ENCODE results near the gene DIS3L. TPM values are rescaled to one million over a fixed set of nuclear protein-coding genes. Genes with fewer than 3 reads are reported as not detected.
"Not testable (repeated sequence)": the region's sequence is repeated elsewhere in the genome, so short reads cannot be mapped to it uniquely, and the experiment has no call there.

The DIS3L gene
- total RNA-seq, result 10 to 100 TPM; 12.5 to 34.0 (median 20.6) TPM

DNA sequence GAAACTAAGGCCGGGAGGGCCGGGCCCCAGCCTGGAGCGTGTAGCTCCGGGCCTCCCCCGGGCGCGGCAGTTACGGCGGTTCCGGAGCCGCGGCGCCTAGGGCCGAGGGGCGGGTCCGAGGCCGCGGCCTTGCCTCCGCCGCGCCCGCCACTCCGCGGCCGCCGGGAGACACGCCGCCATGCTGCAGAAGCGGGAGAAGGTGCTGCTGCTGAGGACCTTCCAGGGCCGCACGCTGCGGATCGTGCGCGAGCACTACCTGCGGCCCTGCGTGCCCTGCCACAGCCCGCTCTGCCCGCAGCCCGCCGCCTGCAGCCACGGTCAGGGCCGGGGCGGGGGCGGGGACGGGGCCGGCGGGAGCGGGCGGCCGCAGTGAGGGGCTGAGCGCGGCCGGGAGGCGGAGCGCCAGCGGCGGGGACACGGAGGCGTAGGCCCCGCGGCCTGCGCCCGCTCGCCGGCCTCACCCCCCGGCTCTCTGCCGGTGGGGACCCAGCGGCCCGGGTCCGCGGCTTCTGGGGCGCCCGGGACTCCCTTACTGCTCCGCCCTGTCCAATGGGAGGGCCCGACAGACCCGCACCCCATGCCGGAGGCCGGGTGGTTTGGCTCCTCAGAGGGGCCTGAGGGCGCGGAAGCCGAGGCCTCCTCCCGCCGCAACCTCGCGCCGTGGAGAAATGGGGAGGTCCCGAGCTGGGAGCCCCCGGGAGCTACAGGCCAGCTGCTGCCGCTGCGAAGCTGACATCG lies at the start of gene DIS3L:
TSS of gene DIS3L (plus strand) at position 150 of the 738 bp plus-strand sequence. CDS start at position 179, 29 bp downstream.
- H3K36me3 ChIP-seq, result peaks cover 0 to 5% (median 0%) of the 10 kb centered on the region in 3 donors
- TF ChIP-seq, protein P1, sequence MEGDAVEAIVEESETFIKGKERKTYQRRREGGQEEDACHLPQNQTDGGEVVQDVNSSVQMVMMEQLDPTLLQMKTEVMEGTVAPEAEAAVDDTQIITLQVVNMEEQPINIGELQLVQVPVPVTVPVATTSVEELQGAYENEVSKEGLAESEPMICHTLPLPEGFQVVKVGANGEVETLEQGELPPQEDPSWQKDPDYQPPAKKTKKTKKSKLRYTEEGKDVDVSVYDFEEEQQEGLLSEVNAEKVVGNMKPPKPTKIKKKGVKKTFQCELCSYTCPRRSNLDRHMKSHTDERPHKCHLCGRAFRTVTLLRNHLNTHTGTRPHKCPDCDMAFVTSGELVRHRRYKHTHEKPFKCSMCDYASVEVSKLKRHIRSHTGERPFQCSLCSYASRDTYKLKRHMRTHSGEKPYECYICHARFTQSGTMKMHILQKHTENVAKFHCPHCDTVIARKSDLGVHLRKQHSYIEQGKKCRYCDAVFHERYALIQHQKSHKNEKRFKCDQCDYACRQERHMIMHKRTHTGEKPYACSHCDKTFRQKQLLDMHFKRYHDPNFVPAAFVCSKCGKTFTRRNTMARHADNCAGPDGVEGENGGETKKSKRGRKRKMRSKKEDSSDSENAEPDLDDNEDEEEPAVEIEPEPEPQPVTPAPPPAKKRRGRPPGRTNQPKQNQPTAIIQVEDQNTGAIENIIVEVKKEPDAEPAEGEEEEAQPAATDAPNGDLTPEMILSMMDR (IDR thresholded peaks at IDR 0.05), result peak in 2 of 6 experiments; percentile 10 to 14
- peak in 2 of 4 donors; percentile 50 to 68 for TF ChIP-seq POLR2A (IDR thresholded peaks at IDR 0.05)
- H3K4me3 ChIP-seq, result peak within 1 kb of the TSS; percentile 54 to 86 (median 72)
- no peak for DNase-seq
- H3K9me3 ChIP-seq, result no peaks in the 10 kb centered on the region
- WGBS, 2 donors, result 0% methylated on average over 3 of the region's 92 CpGs; no CpG with 5 or more reads in 1 of the 2 donors
- peaks cover 18 to 64% (median 23%) of the 10 kb centered on the region in 3 donors for H3K4me1 ChIP-seq
- no peaks in the 10 kb centered on the region for H3K27me3 ChIP-seq
- peak within 1 kb of the TSS; percentile 82 to 93 (median 90) for H3K27ac ChIP-seq
- intact Hi-C loops (cut with DNase I), result no loop called here

DNA sequence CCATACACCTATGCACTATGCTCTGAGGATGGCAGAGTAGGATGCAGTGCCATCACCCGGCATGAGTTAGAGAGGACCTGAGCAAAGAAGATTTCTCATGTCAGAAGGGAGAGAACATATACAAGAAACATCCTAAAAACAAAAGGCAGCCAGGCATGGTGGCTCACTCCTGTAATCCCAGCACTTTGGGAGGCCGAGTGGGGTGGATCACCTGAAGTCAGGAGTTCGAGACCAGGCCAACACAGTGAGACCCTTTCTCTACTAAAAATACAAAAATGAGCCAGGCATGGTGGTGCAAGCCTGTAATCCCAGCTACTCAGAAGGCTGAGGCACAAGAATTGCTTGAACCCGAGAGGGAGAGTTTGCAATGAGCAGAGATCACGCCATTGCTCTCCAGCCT lies 47.5 kb upstream of the DIS3L start:
- DNase-seq; H3K27ac ChIP-seq; H3K36me3 ChIP-seq; H3K9me3 ChIP-seq; H3K4me1 ChIP-seq; intact Hi-C loops (cut with DNase I); H3K4me3 ChIP-seq: not testable (repeated sequence)
- H3K27me3 ChIP-seq, result peaks cover 0 to 50% (median 3%) of the 10 kb centered on the region in 4 donors
- WGBS, 2 donors, result 61 to 76% methylated on average over 4 to 5 of the region's 5 CpGs

DNA sequence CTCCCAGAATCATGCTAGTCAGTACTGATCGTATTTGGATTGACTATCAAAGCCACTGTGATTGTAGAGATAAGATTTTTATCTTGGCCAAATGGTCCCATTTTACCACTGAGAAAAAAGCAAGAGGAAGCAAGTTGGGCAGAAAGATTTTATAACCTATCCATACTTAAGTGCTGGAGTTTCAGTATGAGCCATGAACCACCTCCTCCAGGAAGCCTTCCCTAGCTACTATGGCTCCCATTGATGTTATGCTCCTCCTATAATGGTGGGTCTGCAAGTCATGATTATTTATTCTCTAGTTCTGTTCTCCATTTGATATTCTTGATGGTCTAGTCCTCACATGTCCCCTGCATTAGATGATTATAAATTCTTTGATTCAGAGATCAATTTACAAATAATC lies 46.4 kb upstream of the DIS3L start:
- Histone ChIP-seq H3K27me3 (peaks cover 0 to 61% (median 9%) of the 10 kb centered on the region in 4 donors), H3K27ac (no peak overlapping the region), H3K36me3 (no peaks in the 10 kb centered on the region), H3K9me3 (no peaks in the 10 kb centered on the region), H3K4me1 (peaks cover 5 to 6% (median 5%) of the 10 kb centered on the region in 3 donors), H3K4me3 (no peak overlapping the region)
- DNase-seq, result no peak
- no peak for TF ChIP-seq POLR2A (IDR thresholded peaks at IDR 0.05)
- TF ChIP-seq, protein P1 (IDR thresholded peaks at IDR 0.05), result no peak
- WGBS, 2 donors, result 53 to 83% methylated on average over 1 of the region's 1 CpG
- intact Hi-C loops (cut with DNase I), result no loop called here

DNA sequence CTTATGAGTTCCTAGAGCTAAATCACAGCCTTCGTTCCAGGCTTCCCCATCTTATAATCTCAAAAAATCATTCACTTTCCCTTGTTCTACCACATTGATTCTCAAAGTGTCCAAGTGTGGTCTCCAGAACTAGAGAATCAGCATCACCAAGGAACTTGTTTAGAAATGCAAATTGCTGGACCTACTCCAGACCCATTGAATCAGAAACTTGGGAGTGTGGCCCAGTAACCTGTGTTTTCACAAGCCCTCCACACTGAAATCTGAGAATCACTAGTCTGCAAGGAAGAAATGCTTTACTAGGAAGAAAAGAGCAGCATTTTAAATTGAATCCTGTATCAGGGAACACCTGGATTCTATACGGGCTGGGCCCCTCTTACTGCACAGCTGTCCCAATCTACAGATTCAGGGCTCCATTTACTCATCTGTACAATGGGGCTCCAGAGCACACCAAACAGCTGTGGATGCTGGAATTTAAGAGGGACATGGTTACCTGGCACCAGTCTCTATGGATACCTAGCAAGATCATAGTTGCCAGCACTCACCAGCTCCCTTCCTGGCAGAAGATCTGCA lies 43.7 kb upstream of the DIS3L start:
- Histone ChIP-seq H3K27ac (no peak overlapping the region), H3K4me3 (no peak overlapping the region), H3K27me3 (peaks cover 16 to 75% (median 22%) of the 10 kb centered on the region in 4 donors), H3K36me3 (no peaks in the 10 kb centered on the region), H3K9me3 (no peaks in the 10 kb centered on the region), H3K4me1 (peaks cover 21 to 33% (median 26%) of the 10 kb centered on the region in 3 donors)
- TF ChIP-seq POLR2A (IDR thresholded peaks at IDR 0.05), result no peak
- TF ChIP-seq, protein P1 (IDR thresholded peaks at IDR 0.05), result no peak
- intact Hi-C loops (cut with DNase I), result no loop called here
- WGBS, 2 donors, result 79 to 90% methylated on average over 2 of the region's 2 CpGs
- DNase-seq, result no peak

GRCh38 chr15:66251065-66251789 lies 42.1 kb upstream of the DIS3L start:
- TF ChIP-seq POLR2A (IDR thresholded peaks at IDR 0.05), result no peak
- TF ChIP-seq, protein P1 (IDR thresholded peaks at IDR 0.05), result no peak
- H3K4me3 ChIP-seq, result peak overlapping the region in 2 of 4 donors; percentile 43 to 74
- peaks cover 21 to 34% (median 26%) of the 10 kb centered on the region in 3 donors for H3K4me1 ChIP-seq
- H3K27ac ChIP-seq, result no peak overlapping the region
- no peaks in the 10 kb centered on the region for H3K9me3 ChIP-seq
- no peaks in the 10 kb centered on the region for H3K36me3 ChIP-seq
- WGBS, 2 donors, result 61 to 62% methylated on average over 4 to 10 of the region's 10 CpGs
- H3K27me3 ChIP-seq, result peaks cover 16 to 76% (median 29%) of the 10 kb centered on the region in 4 donors
- no peak for DNase-seq
- intact Hi-C loops (cut with DNase I), result no loop called here

Measured in esophagus squamous epithelium (tissue), 5 donors.